Epithelial cell of esophagus (primary cell): ENCODE measurements around the gene MEGF6.

Experiments
- DNase-seq: peaks from one replicate; pipeline ENCODE4 v3.0.0; 2010; ENCODE audit warnings: low read depth
- H3K4me3 ChIP-seq: 2 replicates; pipeline ENCODE4 v1.5.1; 2011; ENCODE audit warnings: mild to moderate bottlenecking, low read length, control low read depth
- CTCF ChIP-seq: IDR thresholded peaks from 2 replicates; pipeline ENCODE4 v1.5.1; 2011; ENCODE audit warnings: low read depth, mild to moderate bottlenecking, low read length, control low read depth, inconsistent platforms; ENCODE audit not compliant: insufficient read depth; ENCODE audit errors: missing control alignments

The MEGF6 gene

GRCh38 chr1:3456964-3457909 lies 154.1 kb downstream of the MEGF6 start:
- H3K4me3 ChIP-seq: no peak overlapping the region
- no peak for DNase-seq
- TF ChIP-seq CTCF: no peak

DNA sequence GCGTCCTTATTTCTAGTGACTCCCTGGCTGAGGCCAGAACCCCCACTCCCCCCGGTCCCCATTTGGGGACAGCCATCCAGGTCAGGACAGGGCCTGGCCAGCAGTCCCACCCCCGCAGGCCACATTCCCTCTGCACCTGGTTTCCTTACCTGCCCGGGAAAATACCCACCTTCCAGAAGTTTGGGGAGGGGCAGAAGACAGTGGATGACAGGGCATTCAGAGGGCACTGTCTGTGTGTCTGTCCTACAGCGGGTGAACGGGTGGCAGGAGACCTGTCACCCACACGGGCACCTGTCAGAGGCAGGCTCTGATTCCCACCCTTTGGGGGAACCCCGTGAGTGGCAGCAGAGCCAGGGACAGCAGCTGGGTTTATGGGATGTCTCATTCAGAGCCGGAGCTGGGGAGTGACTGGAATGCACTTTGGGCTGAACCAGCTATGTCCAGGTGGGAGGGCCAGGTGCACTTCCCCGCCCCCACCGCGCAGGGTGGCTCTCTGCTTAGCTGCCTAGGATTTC lies 154.8 kb downstream of the MEGF6 start:
- H3K4me3 ChIP-seq: no peak overlapping the region
- TF ChIP-seq CTCF: no peak
- no peak for DNase-seq

DNA sequence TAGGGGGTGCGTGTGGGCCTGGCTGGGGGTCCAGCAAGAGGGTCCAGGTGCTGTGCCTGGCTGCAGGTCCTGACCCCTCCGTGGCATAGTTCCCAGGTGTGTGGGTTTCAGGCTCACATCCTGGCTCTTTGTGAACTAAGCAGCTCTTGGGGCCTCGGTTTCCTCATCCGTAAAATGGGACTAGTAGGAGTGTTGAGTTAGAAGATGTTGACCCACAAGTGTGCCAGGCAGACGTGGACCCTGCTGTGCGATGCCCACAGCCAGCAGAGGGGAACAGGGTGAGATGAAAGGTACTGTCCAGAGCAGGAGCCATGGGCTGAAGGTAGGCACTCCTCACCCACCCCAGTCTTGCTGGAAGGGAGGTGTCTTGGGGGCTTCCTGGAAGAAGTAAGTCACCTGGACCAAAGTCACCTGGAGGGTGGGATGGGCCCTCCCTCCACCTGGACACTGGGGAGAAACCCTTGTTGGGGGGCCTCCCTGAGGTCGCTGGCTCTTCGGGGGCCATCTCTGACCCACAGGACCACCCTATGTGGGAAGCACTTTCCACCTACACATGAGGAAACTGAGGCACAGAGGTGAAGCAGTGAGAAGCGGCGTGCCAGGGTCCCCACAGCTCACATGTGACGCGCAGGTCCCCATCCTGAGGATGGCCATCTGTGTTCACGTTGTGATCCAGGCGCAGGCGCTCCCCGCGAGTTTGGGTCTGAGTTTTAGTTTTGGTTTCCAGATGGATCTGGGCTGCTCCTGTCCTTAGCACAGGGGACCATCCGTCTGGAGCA lies 155.4 kb downstream of the MEGF6 start:
- no peak for TF ChIP-seq CTCF
- no peak overlapping the region for H3K4me3 ChIP-seq
- no peak for DNase-seq

DNA sequence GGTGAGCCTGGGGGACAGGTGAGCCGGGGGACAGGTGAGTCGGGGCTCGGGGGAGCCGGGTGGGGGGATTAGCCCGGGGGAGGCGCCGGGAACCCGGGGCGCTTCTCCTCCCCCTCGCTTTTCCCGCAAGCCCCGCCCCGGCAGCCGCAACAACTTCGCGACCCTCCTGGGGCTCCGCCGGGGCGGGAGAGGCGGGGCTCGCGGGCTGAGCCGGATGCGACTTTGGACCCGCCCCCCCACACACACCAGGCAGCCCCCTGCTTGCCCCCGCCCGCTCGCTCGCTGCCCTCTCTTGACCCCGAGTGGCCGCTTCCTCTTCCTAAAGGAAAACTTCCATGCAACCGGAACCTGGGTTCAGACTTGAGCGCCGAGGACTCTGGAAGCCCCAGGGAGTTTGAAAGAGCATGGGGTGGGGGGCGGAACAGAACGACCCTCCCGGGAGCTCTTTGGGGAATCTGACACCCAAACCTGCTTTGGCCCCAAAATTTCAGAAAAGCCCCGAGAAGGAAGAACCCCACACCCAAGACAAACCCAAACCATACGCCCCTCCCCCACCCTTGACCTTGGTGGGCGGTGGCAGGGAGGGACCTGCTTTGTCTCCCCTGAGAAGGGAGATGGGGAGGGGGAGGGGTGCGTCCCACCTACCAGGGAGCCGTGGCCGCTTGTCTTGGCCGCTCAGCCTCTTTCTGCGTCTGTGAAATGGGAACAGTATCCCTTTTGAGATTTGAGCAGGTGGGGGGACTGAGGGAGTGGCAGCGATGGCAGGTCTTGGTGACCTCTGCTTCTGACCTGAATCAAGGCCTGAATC lies 156.3 kb downstream of the MEGF6 start:
- H3K4me3 ChIP-seq: peak overlapping the region; percentile 34
- DNase-seq: no peak
- TF ChIP-seq CTCF: no peak

GRCh38 chr1:3453891-3454810 lies 157.2 kb downstream of the MEGF6 start, which contains the start of gene ARHGEF16:
TSS of gene ARHGEF16 (plus strand) at chr1:3454665. CDS start at chr1:3463085, 8,420 bp downstream.
- TF ChIP-seq CTCF: peak; percentile 12
- H3K4me3 ChIP-seq: peak within 1 kb of the TSS; percentile 34
- DNase-seq: peak; percentile 63
